ENCODE data around the gene CIDEC.

- TF ChIP-seq POLR2AphosphoS5 (IDR thresholded peaks at IDR 0.05) (peak in 2 of 3 donors; percentile 57 to 75), CTCF (IDR thresholded peaks at IDR 0.05) (no peak), POLR2A (IDR thresholded peaks at IDR 0.05) (peak; percentile 54), EP300 (IDR thresholded peaks at IDR 0.05; ENCODE audit: low read depth) (no peak)
Measured at GRCh38 chr3:9878700-9879099, 1.4 kb downstream of the CIDEC start.
